Hepatocyte (in vitro differentiated cells): ENCODE results near the gene TMEM237.

Experiments used
- CTCF ChIP-seq: fragments of 200-600 bp; sonication (generic); IDR thresholded peaks from 2 replicates; pipeline ENCODE4 v1.5.1; 2016; ENCODE audit warnings: antibody characterized with exemption, mild to moderate bottlenecking; ENCODE audit not compliant: poor library complexity
- EZH2 ChIP-seq: fragments of 200-600 bp; sonication (generic); IDR thresholded peaks from 2 replicates; pipeline ENCODE4 v1.6.1; 2016; ENCODE audit warnings: antibody characterized with exemption, mild to moderate bottlenecking, borderline replicate concordance

- TF ChIP-seq EZH2 (no peak), CTCF (no peak)
Measured at GRCh38 chr2:201673546-201673945, 30.2 kb upstream of the TMEM237 start.
